ENCODE measurements around the gene ATG4A.

ATG4A gene

GRCh38 chrX:108156934-108157466 is 65.4 kb downstream of the ATG4A start:
- Histone ChIP-seq H3K9ac (ENCODE audit: low read depth, low read length) (no peak overlapping the region), H3K36me3 (ENCODE audit: insufficient read depth, low read length) (no peaks in the 10 kb centered on the region), H3K4me2 (ENCODE audit: low read length) (no peak overlapping the region), H3K4me1 (ENCODE audit: control insufficient read depth, insufficient read depth, low read length) (no peaks in the 10 kb centered on the region), H3K27me3 (ENCODE audit: control insufficient read depth, insufficient read depth, low read length) (peaks cover 6% of the 10 kb centered on the region), H3K9me3 (replicated peaks; ENCODE audit: low read length) (no peaks in the 10 kb centered on the region), H3K4me3 (ENCODE audit: low read length) (no peak overlapping the region)

- Histone ChIP-seq H3K4me2 (ENCODE audit: low read length) (no peak overlapping the region), H3K36me3 (ENCODE audit: insufficient read depth, low read length) (no peaks in the 10 kb centered on the region), H3K4me1 (ENCODE audit: control insufficient read depth, insufficient read depth, low read length) (no peaks in the 10 kb centered on the region), H3K9ac (ENCODE audit: low read depth, low read length) (no peak overlapping the region), H3K4me3 (ENCODE audit: low read length) (no peak overlapping the region), H3K9me3 (replicated peaks; ENCODE audit: low read length) (no peaks in the 10 kb centered on the region), H3K27me3 (ENCODE audit: control insufficient read depth, insufficient read depth, low read length) (peaks cover 3% of the 10 kb centered on the region)
Measured at GRCh38 chrX:108157628-108158027, 66.0 kb downstream of the ATG4A start.

- no peak overlapping the region for H3K9ac ChIP-seq (ENCODE audit: low read depth, low read length)
- H3K4me3 ChIP-seq (ENCODE audit: low read length), result no peak overlapping the region
- no peaks in the 10 kb centered on the region for H3K9me3 ChIP-seq (replicated peaks; ENCODE audit: low read length)
- no peaks in the 10 kb centered on the region for H3K36me3 ChIP-seq (ENCODE audit: insufficient read depth, low read length)
- no peaks in the 10 kb centered on the region for H3K4me1 ChIP-seq (ENCODE audit: control insufficient read depth, insufficient read depth, low read length)
- peaks cover 3% of the 10 kb centered on the region for H3K27me3 ChIP-seq (ENCODE audit: control insufficient read depth, insufficient read depth, low read length)
- H3K4me2 ChIP-seq (ENCODE audit: low read length), result no peak overlapping the region
Measured at GRCh38 chrX:108159028-108159670, 67.6 kb downstream of the ATG4A start.

GRCh38 chrX:108160309-108160708 is 68.7 kb downstream of the ATG4A start:
- no peak overlapping the region for H3K4me2 ChIP-seq (ENCODE audit: low read length)
- no peak overlapping the region for H3K4me3 ChIP-seq (ENCODE audit: low read length)
- no peaks in the 10 kb centered on the region for H3K36me3 ChIP-seq (ENCODE audit: insufficient read depth, low read length)
- H3K4me1 ChIP-seq (ENCODE audit: control insufficient read depth, insufficient read depth, low read length), result no peaks in the 10 kb centered on the region
- no peak overlapping the region for H3K9ac ChIP-seq (ENCODE audit: low read depth, low read length)
- H3K27me3 ChIP-seq (ENCODE audit: control insufficient read depth, insufficient read depth, low read length), result peaks cover 3% of the 10 kb centered on the region
- H3K9me3 ChIP-seq (replicated peaks; ENCODE audit: low read length), result no peaks in the 10 kb centered on the region

- Histone ChIP-seq H3K27me3 (ENCODE audit: control insufficient read depth, insufficient read depth, low read length) (peaks cover 3% of the 10 kb centered on the region), H3K4me2 (ENCODE audit: low read length) (no peak overlapping the region), H3K9ac (ENCODE audit: low read depth, low read length) (no peak overlapping the region), H3K4me3 (ENCODE audit: low read length) (no peak overlapping the region), H3K9me3 (replicated peaks; ENCODE audit: low read length) (no peaks in the 10 kb centered on the region), H3K36me3 (ENCODE audit: insufficient read depth, low read length) (no peaks in the 10 kb centered on the region), H3K4me1 (ENCODE audit: control insufficient read depth, insufficient read depth, low read length) (peaks cover 4% of the 10 kb centered on the region)
Measured at GRCh38 chrX:108162265-108162664, 70.7 kb downstream of the ATG4A start.

GRCh38 chrX:108163333-108164082 is 71.9 kb downstream of the ATG4A start:
- no peak overlapping the region for H3K9ac ChIP-seq (ENCODE audit: low read depth, low read length)
- no peaks in the 10 kb centered on the region for H3K36me3 ChIP-seq (ENCODE audit: insufficient read depth, low read length)
- no peaks in the 10 kb centered on the region for H3K9me3 ChIP-seq (replicated peaks; ENCODE audit: low read length)
- no peak overlapping the region for H3K4me2 ChIP-seq (ENCODE audit: low read length)
- no peak overlapping the region for H3K4me3 ChIP-seq (ENCODE audit: low read length)
- H3K4me1 ChIP-seq (ENCODE audit: control insufficient read depth, insufficient read depth, low read length), result peaks cover 6% of the 10 kb centered on the region
- H3K27me3 ChIP-seq (ENCODE audit: control insufficient read depth, insufficient read depth, low read length), result peaks cover 3% of the 10 kb centered on the region

- Histone ChIP-seq H3K4me1 (ENCODE audit: control insufficient read depth, insufficient read depth, low read length) (peaks cover 6% of the 10 kb centered on the region), H3K4me2 (ENCODE audit: low read length) (no peak overlapping the region), H3K9me3 (replicated peaks; ENCODE audit: low read length) (no peaks in the 10 kb centered on the region), H3K4me3 (ENCODE audit: low read length) (no peak overlapping the region), H3K36me3 (ENCODE audit: insufficient read depth, low read length) (no peaks in the 10 kb centered on the region), H3K27me3 (ENCODE audit: control insufficient read depth, insufficient read depth, low read length) (peaks cover 3% of the 10 kb centered on the region), H3K9ac (ENCODE audit: low read depth, low read length) (no peak overlapping the region)
Measured at GRCh38 chrX:108165383-108166111, 74.0 kb downstream of the ATG4A start.

GRCh38 chrX:108167211-108167872 is 75.8 kb downstream of the ATG4A start:
- H3K4me3 ChIP-seq (ENCODE audit: low read length), result no peak overlapping the region
- no peak overlapping the region for H3K9ac ChIP-seq (ENCODE audit: low read depth, low read length)
- no peaks in the 10 kb centered on the region for H3K36me3 ChIP-seq (ENCODE audit: insufficient read depth, low read length)
- H3K4me1 ChIP-seq (ENCODE audit: control insufficient read depth, insufficient read depth, low read length), result peaks cover 6% of the 10 kb centered on the region
- no peaks in the 10 kb centered on the region for H3K9me3 ChIP-seq (replicated peaks; ENCODE audit: low read length)
- no peak overlapping the region for H3K4me2 ChIP-seq (ENCODE audit: low read length)
- peaks cover 5% of the 10 kb centered on the region for H3K27me3 ChIP-seq (ENCODE audit: control insufficient read depth, insufficient read depth, low read length)

- Histone ChIP-seq H3K9me3 (replicated peaks; ENCODE audit: low read length) (no peaks in the 10 kb centered on the region), H3K4me1 (ENCODE audit: control insufficient read depth, insufficient read depth, low read length) (peaks cover 6% of the 10 kb centered on the region), H3K4me3 (ENCODE audit: low read length) (no peak overlapping the region), H3K4me2 (ENCODE audit: low read length) (no peak overlapping the region), H3K27me3 (ENCODE audit: control insufficient read depth, insufficient read depth, low read length) (peaks cover 16% of the 10 kb centered on the region), H3K36me3 (ENCODE audit: insufficient read depth, low read length) (no peaks in the 10 kb centered on the region), H3K9ac (ENCODE audit: low read depth, low read length) (no peak overlapping the region)
Measured at GRCh38 chrX:108168961-108169740, 77.6 kb downstream of the ATG4A start.

GRCh38 chrX:108169768-108170167 is 78.2 kb downstream of the ATG4A start:
- Histone ChIP-seq H3K36me3 (ENCODE audit: insufficient read depth, low read length) (no peaks in the 10 kb centered on the region), H3K9ac (ENCODE audit: low read depth, low read length) (no peak overlapping the region)

More at GRCh38 chrX:108169768-108170167, 78.2 kb downstream of the ATG4A start:
- Histone ChIP-seq H3K4me2 (ENCODE audit: low read length) (no peak overlapping the region), H3K9me3 (replicated peaks; ENCODE audit: low read length) (no peaks in the 10 kb centered on the region), H3K4me3 (ENCODE audit: low read length) (no peak overlapping the region), H3K4me1 (ENCODE audit: control insufficient read depth, insufficient read depth, low read length) (peaks cover 6% of the 10 kb centered on the region), H3K27me3 (ENCODE audit: control insufficient read depth, insufficient read depth, low read length) (peaks cover 16% of the 10 kb centered on the region)
